ENCODE measurements around the gene FRAT1. TPM values are rescaled to one million over a fixed set of nuclear protein-coding genes. Genes with fewer than 3 reads are reported as not detected.

The FRAT1 gene
- total RNA-seq, 1 experiment from 2014 or later = 2.1 TPM

DNA sequence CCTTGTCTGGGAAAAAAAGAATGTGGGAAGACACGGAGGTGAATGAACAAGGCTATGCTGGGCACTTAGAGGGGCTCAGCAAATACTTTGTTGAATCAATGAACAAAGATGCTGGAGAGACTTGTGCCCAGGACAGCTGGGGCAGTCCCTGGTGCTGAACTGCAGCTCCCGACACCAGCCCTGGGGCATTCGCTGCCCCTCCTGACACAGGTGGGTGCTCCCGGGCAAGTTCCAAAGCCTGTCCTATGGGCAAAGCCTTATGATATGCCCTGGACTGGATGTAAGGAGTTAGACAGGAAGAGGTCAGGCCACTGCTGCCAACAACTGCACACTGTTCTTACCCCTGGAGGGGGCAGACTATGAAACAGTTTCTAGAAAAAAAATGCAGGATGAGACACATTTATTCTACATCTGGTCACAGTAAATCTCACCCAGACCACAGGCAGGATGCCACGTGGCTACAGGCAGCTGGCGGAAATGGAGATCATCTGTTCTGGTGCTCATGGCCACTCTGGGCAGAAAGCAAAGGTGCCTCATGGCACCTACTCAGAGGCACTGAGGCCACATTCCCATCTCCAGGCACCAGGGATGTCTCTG is 37.3 kb downstream of the FRAT1 start:
- intact Hi-C loops (cut with micrococcal nuclease; ENCODE audit: unreplicated experiment) = no loop called here
- Mint-ChIP-seq H3K4me1 (ENCODE audit: low read depth, unreplicated experiment) (no peaks in the 10 kb centered on the region), H3K36me3 (ENCODE audit: insufficient read depth, unreplicated experiment) (peaks cover 28% of the 10 kb centered on the region), H3K4me3 (ENCODE audit: low read depth, unreplicated experiment) (no peak overlapping the region), H3K9me3 (ENCODE audit: low read depth, unreplicated experiment) (no peaks in the 10 kb centered on the region), H3K27me3 (ENCODE audit: unreplicated experiment) (no peaks in the 10 kb centered on the region), H3K27ac (ENCODE audit: unreplicated experiment) (no peak overlapping the region)
- CTCF ChIA-PET = interaction anchor here (1.0 kb wide), 1 partner anchor 78 kb away, joined by 4 read pairs; no protein-coding TSS in a partner anchor
- DNase-seq = no peak
- BruUV-seq (replicated peaks) = no TSS peak
- TF ChIP-seq, protein P1, sequence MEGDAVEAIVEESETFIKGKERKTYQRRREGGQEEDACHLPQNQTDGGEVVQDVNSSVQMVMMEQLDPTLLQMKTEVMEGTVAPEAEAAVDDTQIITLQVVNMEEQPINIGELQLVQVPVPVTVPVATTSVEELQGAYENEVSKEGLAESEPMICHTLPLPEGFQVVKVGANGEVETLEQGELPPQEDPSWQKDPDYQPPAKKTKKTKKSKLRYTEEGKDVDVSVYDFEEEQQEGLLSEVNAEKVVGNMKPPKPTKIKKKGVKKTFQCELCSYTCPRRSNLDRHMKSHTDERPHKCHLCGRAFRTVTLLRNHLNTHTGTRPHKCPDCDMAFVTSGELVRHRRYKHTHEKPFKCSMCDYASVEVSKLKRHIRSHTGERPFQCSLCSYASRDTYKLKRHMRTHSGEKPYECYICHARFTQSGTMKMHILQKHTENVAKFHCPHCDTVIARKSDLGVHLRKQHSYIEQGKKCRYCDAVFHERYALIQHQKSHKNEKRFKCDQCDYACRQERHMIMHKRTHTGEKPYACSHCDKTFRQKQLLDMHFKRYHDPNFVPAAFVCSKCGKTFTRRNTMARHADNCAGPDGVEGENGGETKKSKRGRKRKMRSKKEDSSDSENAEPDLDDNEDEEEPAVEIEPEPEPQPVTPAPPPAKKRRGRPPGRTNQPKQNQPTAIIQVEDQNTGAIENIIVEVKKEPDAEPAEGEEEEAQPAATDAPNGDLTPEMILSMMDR (IDR thresholded peaks at IDR 0.05; ENCODE audit: unreplicated experiment) = no peak

DNA sequence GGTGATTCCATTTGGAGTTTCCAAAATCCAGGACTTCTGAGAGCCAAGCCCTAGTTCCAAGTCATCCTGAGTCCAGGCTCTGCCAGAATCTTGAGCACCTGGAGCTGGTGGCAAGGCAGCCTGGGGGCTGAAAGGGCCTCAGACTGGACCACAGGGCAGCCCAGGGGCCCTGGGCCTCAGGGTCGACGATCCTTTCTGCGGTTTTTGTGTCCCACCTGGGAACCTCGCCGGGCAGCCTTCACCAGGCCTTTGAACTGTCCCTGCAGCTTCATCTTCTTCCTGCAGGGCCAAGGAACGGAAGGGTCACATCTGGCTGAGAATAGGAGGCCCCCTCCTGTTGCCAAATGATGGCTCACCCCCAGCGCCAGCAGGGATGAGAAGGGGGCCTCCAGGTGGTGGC is 37.8 kb downstream of the FRAT1 start:
- Mint-ChIP-seq H3K27ac (ENCODE audit: unreplicated experiment) (no peak overlapping the region), H3K36me3 (ENCODE audit: insufficient read depth, unreplicated experiment) (peaks cover 28% of the 10 kb centered on the region), H3K4me3 (ENCODE audit: low read depth, unreplicated experiment) (no peak overlapping the region), H3K9me3 (ENCODE audit: low read depth, unreplicated experiment) (no peaks in the 10 kb centered on the region), H3K27me3 (ENCODE audit: unreplicated experiment) (no peaks in the 10 kb centered on the region), H3K4me1 (ENCODE audit: low read depth, unreplicated experiment) (no peaks in the 10 kb centered on the region)
- DNase-seq = no peak
- TF ChIP-seq, protein P1 (IDR thresholded peaks at IDR 0.05; ENCODE audit: unreplicated experiment) = no peak
- intact Hi-C loops (cut with micrococcal nuclease; ENCODE audit: unreplicated experiment) = no loop called here
- BruUV-seq (replicated peaks) = TSS peak; percentile 41
- CTCF ChIA-PET = no interaction called here

DNA sequence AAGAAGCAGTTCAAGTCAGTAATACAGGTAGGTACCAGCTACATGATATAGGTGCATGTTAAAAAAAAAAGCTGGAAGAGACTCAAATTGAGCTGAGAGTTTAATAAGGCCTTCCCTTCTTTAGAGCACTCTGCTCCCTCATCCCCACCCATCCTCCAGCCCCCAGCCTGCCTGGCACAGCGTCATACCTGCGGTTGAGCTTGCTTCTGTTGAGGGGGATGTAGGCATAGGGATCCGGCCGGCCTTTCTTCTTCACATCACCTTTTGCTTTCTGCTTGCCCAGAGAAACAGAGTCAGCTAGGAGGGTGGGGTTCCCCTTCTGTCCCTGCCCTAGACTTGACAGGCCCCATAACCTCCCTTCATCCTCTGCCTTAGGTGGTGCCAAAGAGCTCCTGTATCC is 39.3 kb downstream of the FRAT1 start:
- Mint-ChIP-seq H3K27me3 (ENCODE audit: unreplicated experiment) (no peaks in the 10 kb centered on the region), H3K36me3 (ENCODE audit: insufficient read depth, unreplicated experiment) (peaks cover 28% of the 10 kb centered on the region), H3K9me3 (ENCODE audit: low read depth, unreplicated experiment) (no peaks in the 10 kb centered on the region), H3K4me1 (ENCODE audit: low read depth, unreplicated experiment) (no peaks in the 10 kb centered on the region), H3K4me3 (ENCODE audit: low read depth, unreplicated experiment) (no peak overlapping the region), H3K27ac (ENCODE audit: unreplicated experiment) (no peak overlapping the region)
- BruUV-seq (replicated peaks) = no TSS peak
- intact Hi-C loops (cut with micrococcal nuclease; ENCODE audit: unreplicated experiment) = no loop called here
- TF ChIP-seq, protein P1 (IDR thresholded peaks at IDR 0.05; ENCODE audit: unreplicated experiment) = no peak
- no peak for DNase-seq
- CTCF ChIA-PET = interaction anchor here (0.6 to 0.7 kb wide), 2 partner anchors 16 to 182 kb away, joined by 3 to 4 read pairs; no protein-coding TSS in a partner anchor

DNA sequence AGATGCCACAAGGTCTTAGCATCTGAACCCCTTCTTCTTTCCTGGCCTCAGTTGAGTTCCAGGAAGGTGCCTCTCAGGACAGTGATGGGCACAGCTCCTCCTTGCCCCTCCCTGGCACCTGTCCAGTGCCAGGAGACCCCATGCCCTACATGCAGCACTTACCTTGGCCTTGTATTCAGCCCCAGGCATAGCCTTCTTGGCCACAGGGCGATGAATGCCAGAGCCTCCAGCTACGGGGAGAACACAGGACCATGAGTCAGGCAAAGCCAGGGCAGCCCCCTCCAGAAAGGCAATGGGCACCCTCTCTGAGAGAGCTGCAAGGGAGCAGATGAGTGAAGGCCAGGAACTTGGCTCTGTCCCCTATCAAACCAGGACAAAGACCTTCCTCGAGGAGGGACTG is 39.7 kb downstream of the FRAT1 start:
- intact Hi-C loops (cut with micrococcal nuclease; ENCODE audit: unreplicated experiment) = no loop called here
- DNase-seq = no peak
- H3K36me3 Mint-ChIP-seq (ENCODE audit: insufficient read depth, unreplicated experiment) = peaks cover 28% of the 10 kb centered on the region
- no TSS peak for BruUV-seq (replicated peaks)
- CTCF ChIA-PET = interaction anchor here (0.6 kb wide), 1 partner anchor 16 kb away, joined by 3 read pairs; no protein-coding TSS in a partner anchor
- H3K27me3 Mint-ChIP-seq (ENCODE audit: unreplicated experiment) = no peaks in the 10 kb centered on the region
- TF ChIP-seq, protein P1 (IDR thresholded peaks at IDR 0.05; ENCODE audit: unreplicated experiment) = no peak
- no peaks in the 10 kb centered on the region for H3K4me1 Mint-ChIP-seq (ENCODE audit: low read depth, unreplicated experiment)
- H3K27ac Mint-ChIP-seq (ENCODE audit: unreplicated experiment) = no peak overlapping the region
- no peaks in the 10 kb centered on the region for H3K9me3 Mint-ChIP-seq (ENCODE audit: low read depth, unreplicated experiment)
- H3K4me3 Mint-ChIP-seq (ENCODE audit: low read depth, unreplicated experiment) = no peak overlapping the region

Data from Calu3 (cell line).